Stimulated activated CD8-positive, alpha-beta memory T cell treated with anti-CD3 and anti-CD28 coated beads, Interleukin-7, amount 100 ng/mL, for 1 hour (primary cell): ENCODE data around the gene GALNT11.

ENCODE experiments used
- DNase-seq, 2 donors: peaks; one replicate each; pipeline ENCODE4 v3.0.0-alpha.2; 2020; ENCODE audit warnings: low read depth in 2 of 2

Gene GALNT11

GRCh38 chr7:152117356-152117755, 91.9 kb downstream of the GALNT11 start:
- DNase-seq, result no peak

- DNase-seq, result no peak
These were observed 94.7 kb downstream of the GALNT11 start for GRCh38 chr7:152120210-152120609.

- DNase-seq, result no peak
These were observed 95.3 kb downstream of the GALNT11 start for GRCh38 chr7:152120776-152121175.

GRCh38 chr7:152121432-152121831, 96.0 kb downstream of the GALNT11 start:
- DNase-seq, result no peak

- DNase-seq, result no peak
These were observed 97.1 kb downstream of the GALNT11 start for GRCh38 chr7:152122540-152122939.

- no peak for DNase-seq
These were observed 101.3 kb downstream of the GALNT11 start for GRCh38 chr7:152126741-152127140.

GRCh38 chr7:152127229-152127628, 101.8 kb downstream of the GALNT11 start:
- no peak for DNase-seq

GRCh38 chr7:152128252-152128651, 102.8 kb downstream of the GALNT11 start:
- DNase-seq, result no peak

- DNase-seq, result no peak
These were observed 103.4 kb downstream of the GALNT11 start for GRCh38 chr7:152128741-152129461.

- no peak for DNase-seq
These were observed 104.2 kb downstream of the GALNT11 start for GRCh38 chr7:152129682-152130081.

GRCh38 chr7:152130658-152131590, 105.5 kb downstream of the GALNT11 start:
- no peak for DNase-seq

GRCh38 chr7:152131981-152132494, 106.6 kb downstream of the GALNT11 start:
- DNase-seq, result no peak

- DNase-seq, result no peak
These were observed 107.3 kb downstream of the GALNT11 start for GRCh38 chr7:152132812-152133211.

GRCh38 chr7:152133804-152134203, 108.3 kb downstream of the GALNT11 start:
- no peak for DNase-seq

GRCh38 chr7:152136686-152137085, 111.2 kb downstream of the GALNT11 start:
- no peak for DNase-seq

- DNase-seq, result no peak
These were observed 112.1 kb downstream of the GALNT11 start for GRCh38 chr7:152137476-152138025.

- no peak for DNase-seq
These were observed 114.6 kb downstream of the GALNT11 start for GRCh38 chr7:152140067-152140466.

- no peak for DNase-seq
These were observed 115.1 kb downstream of the GALNT11 start for GRCh38 chr7:152140560-152140959.

GRCh38 chr7:152142976-152143595, 117.6 kb downstream of the GALNT11 start:
- DNase-seq, result no peak

GRCh38 chr7:152144557-152145245, 119.2 kb downstream of the GALNT11 start:
- no peak for DNase-seq

GRCh38 chr7:152145853-152146466, 120.5 kb downstream of the GALNT11 start:
- no peak for DNase-seq
